ENCODE data around the gene TMEM131L.
"Not testable (repeated sequence)": the region's sequence is repeated elsewhere in the genome, so short reads cannot be mapped to it uniquely, and the experiment has no call there.

TMEM131L gene

GRCh38 chr4:153447175-153447905 is 18.8 kb upstream of the TMEM131L start:
- in situ Hi-C loops (cut with HindIII; ENCODE audit: low sequenced_read_pairs) = no loop called here

- in situ Hi-C loops (cut with HindIII; ENCODE audit: low sequenced_read_pairs) = no loop called here
These were observed 18.0 kb upstream of the TMEM131L start for GRCh38 chr4:153448003-153448731.

DNA sequence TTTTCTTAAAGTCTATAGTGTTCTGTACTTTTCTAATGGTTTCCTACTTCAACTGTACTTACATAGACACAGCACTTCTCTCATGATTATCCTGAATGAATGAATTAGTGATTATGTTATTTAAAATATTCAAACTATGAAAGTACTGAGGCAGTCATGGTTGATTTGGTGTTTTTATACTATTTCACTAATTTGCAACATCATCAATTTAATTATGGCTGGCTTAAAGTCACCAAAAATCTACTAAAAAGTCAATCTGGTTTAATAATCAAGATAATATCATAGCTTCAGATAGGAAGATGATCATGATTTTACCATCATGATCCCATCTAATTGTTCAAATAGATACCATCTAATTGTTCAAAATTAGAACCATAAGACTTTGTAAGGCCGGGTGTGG is 16.8 kb upstream of the TMEM131L start:
- in situ Hi-C loops (cut with HindIII; ENCODE audit: low sequenced_read_pairs) = no loop called here

DNA sequence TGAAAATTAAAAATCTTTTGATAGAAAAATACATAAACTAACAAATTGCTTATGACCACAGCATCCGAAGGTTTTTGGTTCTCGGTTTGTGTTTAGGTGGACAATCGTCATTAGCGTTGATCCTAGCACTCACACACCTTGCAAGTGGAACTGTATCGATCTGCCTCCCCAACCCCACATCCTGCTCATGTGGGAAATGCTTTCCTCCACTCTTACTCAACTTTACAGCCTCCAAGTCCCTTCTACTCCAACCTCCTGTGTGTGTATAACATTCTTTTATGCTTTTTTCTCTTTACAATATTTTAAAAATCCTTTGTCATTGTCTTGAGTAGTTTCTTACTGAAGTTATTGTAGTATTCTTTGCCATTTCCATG is 15.6 kb upstream of the TMEM131L start:
- in situ Hi-C loops (cut with HindIII; ENCODE audit: low sequenced_read_pairs) = no loop called here

DNA sequence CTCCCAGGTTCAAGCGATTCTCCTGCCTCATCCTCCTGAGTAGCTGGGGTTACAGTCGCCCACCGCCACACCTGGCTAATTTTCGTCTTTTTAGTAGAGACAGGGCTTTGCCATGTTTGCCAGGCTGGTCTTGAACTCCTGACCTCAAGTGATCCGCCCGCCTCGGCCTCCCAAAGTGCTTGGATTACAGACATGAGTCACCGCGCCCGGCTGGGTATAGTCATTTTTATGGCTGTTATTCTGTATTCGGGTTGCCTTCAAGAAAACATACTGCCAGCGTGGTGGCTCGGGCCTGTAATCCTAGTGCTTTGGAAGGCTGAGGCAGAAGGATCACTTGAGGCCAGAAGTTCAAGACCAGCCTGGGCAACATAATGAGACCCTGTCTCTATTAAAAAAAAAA is 15.0 kb upstream of the TMEM131L start:
- in situ Hi-C loops (cut with HindIII; ENCODE audit: low sequenced_read_pairs) = not testable (repeated sequence)

DNA sequence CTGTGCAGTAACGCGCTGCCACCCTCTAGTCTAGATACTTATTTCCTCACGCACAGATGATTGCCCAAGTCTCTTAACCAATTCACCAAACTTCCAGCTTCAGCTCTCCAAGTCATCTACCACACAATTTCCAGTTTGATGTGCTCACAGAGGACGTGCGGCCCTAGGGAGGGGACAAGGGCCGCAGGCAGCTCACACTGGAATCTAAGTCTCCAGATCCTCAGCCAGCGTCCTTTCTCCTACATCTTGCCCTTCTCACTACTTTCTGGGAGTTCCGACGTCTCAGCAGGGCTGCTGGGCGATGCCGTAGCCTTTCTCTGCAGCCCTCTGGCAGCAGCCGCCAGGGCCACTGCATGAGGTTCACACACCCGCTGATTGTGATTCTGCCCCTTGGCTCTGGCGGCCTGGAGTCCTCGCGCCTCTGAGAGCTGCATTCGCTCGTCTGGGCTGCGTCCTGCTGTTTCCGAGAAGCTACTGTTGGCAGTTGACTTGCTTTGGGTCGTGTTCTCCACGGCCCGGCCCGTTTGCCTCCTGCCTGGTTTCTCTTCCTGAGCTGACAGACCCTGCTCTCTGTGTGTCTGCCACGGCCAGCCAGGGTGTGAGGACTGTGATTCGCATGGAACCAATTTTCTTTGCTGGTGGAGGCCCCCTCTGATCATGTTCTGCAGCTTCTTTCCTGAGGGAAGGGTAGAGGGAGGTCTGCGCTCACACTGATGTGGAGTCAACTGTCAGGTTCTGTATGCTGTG is 14.1 kb upstream of the TMEM131L start:
- in situ Hi-C loops (cut with HindIII; ENCODE audit: low sequenced_read_pairs) = no loop called here

DNA sequence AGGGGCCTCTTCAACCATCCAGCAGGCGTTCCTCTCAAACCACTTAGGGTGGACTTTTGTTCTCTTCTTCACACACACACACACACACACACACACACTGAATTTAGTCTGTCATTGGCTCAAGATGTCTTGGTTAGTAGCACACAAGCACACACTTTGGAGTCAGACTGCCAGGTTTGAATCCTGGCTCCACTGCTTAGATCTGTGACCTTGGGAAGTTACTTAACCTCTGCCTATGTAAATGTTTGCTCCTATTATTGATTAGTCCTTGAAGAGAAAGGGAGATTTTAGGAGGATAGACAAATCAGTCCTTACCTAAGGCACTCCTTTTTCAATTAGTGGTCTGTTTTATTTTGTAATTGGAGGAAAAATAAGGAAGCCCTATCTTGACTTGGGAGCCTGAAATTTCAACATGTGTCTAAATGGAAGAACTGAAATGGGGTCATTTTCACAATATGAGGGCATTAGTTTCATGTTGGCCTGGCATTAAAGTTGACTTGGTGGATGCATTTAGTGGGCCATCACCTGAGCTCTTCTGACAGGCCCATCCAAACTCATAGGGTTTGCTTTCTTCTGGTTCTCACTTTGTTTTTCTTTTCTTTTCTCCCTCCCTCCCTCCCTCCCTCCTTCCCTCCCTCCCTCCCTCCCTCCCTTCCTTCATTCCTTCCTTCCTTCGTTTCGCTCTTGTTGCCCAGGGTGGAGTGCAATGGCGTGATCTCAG is 13.3 kb upstream of the TMEM131L start:
- in situ Hi-C loops (cut with HindIII; ENCODE audit: low sequenced_read_pairs) = no loop called here

DNA sequence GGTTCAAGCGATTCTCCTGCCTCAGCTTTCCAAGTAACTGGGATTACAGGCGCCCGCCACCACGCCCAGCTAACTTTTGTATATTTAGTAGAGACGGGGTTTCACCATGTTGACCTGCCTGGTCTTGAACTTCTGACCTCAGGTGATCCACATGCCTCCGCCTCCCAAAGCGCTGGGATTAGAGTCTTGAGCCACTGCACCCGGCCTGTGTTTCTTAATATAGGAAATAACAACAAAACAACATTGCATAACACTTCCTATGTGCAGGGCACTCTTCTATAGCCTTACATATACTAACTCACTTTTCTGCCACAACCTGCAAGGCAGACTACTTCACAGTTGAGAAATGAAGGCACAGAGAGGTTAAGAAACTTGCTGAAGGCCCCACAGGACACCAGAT is 12.8 kb upstream of the TMEM131L start:
- in situ Hi-C loops (cut with HindIII; ENCODE audit: low sequenced_read_pairs) = no loop called here

DNA sequence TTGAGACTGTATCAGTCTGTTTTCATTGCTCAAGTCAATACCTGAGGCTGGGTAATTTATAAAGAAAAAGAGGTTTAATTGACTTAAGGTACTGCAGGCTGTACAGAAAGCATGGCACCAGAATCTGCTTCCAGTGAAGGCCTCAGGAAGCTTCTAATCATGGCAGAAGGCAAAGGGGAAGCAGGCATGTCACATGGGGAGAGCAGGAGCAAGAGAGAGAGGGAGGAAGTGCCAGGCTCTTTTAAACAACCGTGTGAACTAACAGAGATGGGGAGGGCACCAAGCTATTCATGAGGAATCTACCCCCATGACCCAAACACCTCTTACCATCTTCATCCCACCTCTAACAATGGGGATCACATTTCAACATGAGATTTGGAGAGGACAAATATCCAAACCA is 7.2 kb upstream of the TMEM131L start:
- in situ Hi-C loops (cut with HindIII; ENCODE audit: low sequenced_read_pairs) = no loop called here

DNA sequence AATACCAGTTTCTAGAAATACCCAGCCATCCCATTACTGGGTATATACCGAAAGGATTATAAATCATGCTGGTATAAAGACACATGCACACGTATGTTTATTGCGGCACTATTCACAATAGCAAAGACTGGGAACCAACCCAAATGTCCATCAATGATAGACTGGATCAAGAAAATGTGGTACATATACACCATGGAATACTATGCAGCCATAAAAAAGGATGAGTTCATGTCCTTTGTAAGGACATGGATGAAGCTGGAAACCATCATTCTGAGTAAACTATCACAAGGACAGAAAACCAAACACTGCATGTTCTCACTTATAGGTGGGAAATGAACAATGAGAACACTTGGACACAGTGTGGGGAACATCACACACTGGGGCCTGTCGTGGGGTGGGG is 4.6 kb upstream of the TMEM131L start:
- in situ Hi-C loops (cut with HindIII; ENCODE audit: low sequenced_read_pairs) = not testable (repeated sequence)

- in situ Hi-C loops (cut with HindIII; ENCODE audit: low sequenced_read_pairs) = no loop called here
These were observed 2.1 kb upstream of the TMEM131L start for GRCh38 chr4:153464068-153464467.

- in situ Hi-C loops (cut with HindIII; ENCODE audit: low sequenced_read_pairs) = no loop called here
These were observed 1.0 kb upstream of the TMEM131L start for GRCh38 chr4:153465140-153465539.

GRCh38 chr4:153465615-153466080 is 512 bp upstream of the TMEM131L start:
- in situ Hi-C loops (cut with HindIII; ENCODE audit: low sequenced_read_pairs) = no loop called here

- in situ Hi-C loops (cut with HindIII; ENCODE audit: low sequenced_read_pairs) = no loop called here
These were observed 1.1 kb downstream of the TMEM131L start for GRCh38 chr4:153466949-153467896.

GRCh38 chr4:153467897-153468262 is 1.7 kb downstream of the TMEM131L start:
- in situ Hi-C loops (cut with HindIII; ENCODE audit: low sequenced_read_pairs) = no loop called here

- in situ Hi-C loops (cut with HindIII; ENCODE audit: low sequenced_read_pairs) = no loop called here
These were observed 2.4 kb downstream of the TMEM131L start for GRCh38 chr4:153468587-153468986.

- in situ Hi-C loops (cut with HindIII; ENCODE audit: low sequenced_read_pairs) = no loop called here
These were observed 2.9 kb downstream of the TMEM131L start for GRCh38 chr4:153469031-153469430.

GRCh38 chr4:153471071-153471697 is 5.0 kb downstream of the TMEM131L start:
- in situ Hi-C loops (cut with HindIII; ENCODE audit: low sequenced_read_pairs) = not testable (repeated sequence)

GRCh38 chr4:153471698-153472093 is 5.5 kb downstream of the TMEM131L start:
- in situ Hi-C loops (cut with HindIII; ENCODE audit: low sequenced_read_pairs) = no loop called here

All from DLD1 (cell line).